NCI-H1092 treated with DMSO at 0.1 percent for 48 hours (cell line): ENCODE results near the gene SHB.
"Not testable (repeated sequence)": the region's sequence is repeated elsewhere in the genome, so short reads cannot be mapped to it uniquely, and the experiment has no call there.

Experiments
- DNase-seq: peaks from one replicate; lab custom pipeline; 2025; lab: John Stamatoyannopoulos, UW

Gene SHB

GRCh38 chr9:38063363-38063707, 5.7 kb downstream of the SHB start:
- no peak for DNase-seq

- no peak for DNase-seq
Observed at GRCh38 chr9:38062498-38063362, 6.3 kb downstream of the SHB start.

DNA sequence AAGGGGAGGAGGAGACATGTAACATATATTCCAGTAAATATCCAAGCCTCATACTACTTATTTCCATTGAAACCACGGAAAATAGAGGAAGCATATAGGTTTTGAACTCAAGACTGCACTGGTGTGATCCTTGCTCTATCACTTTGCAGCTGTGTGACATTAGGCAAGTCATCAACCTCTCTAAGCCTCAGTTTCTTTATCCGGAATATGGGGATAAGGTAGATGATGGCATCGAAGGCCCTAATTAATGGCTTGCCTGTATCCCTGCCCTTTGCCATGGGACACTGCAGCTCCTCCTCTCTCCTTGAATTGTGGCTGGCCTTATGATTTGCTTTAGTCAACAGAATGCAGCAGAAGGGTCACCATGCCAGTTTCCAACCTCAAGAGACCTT, 6.9 kb downstream of the SHB start:
- DNase-seq = no peak

DNA sequence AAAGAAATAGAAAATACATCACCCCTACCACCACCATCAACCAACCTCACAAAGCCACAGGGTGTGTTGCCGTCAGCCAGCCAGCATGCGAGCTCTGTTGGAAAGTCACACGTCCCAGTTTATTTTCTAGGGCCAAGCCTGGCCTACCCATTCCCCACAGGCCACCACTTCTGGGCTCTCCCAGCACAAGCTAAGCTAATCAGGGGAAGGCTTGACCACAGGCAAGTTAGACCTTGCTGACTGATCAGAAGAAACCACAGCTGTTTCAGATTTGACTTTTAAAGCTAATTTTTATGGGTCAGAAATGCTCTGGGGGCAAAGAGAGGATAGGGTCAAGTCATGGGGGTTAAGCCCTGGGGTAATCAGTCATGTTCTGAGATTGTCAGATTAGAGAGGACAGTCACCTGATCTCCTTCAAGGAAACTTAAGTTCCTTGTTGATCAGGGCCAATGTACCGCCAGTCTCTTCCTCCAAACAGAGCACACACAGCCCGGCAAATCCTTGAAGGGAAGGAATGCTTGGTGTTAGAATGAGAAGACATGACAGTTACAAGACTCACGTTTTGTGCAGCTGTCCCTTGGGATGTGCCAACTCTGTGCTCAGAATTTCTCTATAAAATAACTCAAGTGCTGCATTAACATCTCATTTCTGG, 7.6 kb downstream of the SHB start:
- DNase-seq = no peak

DNA sequence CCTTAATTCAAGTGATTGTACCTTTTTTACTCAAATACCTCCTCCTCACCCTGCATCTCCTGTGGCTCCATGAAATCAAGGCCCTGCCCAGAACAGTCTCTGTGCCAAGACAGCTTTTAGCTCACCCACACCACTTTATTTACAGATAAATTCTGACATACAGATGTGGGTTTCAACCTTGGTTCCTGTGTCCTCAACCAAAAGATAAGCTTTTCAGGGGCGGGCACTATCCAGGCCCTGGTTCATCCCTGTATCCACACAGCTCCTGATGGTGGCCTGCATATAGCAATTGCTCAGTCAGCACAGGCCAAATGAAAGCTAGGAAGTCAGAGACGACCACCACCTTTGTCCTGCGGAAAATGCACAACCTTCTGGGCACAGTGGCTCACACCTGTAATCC, 8.3 kb downstream of the SHB start:
- DNase-seq = no peak

DNA sequence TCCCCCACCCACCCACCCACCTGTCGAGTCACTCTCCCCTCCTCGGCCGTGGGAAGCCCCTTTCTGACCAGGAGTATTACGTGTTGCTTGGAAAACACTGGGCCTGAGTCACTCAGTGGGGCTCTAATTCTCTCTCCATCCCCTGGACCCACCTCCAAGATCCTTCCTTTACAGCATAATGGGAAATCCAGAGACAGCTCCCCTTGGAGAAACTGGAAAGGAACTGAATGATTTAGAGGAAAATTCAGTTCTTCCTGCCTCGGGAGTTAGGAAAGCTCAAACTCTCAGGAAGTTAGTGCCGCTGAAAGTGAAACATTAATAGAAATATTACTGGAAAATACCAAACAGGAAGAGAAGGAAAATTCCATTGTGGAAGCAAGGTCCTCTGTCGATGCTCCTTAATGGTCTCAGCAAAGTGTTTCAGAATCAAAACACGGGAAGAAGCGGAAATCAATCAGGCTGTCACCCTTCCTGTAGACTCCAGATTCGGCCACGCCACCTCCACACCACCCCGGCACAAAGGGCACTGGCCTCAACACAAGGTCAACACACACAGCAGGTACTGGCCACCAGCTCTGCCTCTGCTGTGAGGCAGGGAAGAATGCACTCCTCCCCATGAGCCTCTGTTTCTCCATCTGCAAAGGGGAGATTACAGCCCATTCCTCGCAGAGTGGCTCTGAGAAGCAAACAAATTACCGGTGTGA, 9.6 kb downstream of the SHB start:
- no peak for DNase-seq

DNA sequence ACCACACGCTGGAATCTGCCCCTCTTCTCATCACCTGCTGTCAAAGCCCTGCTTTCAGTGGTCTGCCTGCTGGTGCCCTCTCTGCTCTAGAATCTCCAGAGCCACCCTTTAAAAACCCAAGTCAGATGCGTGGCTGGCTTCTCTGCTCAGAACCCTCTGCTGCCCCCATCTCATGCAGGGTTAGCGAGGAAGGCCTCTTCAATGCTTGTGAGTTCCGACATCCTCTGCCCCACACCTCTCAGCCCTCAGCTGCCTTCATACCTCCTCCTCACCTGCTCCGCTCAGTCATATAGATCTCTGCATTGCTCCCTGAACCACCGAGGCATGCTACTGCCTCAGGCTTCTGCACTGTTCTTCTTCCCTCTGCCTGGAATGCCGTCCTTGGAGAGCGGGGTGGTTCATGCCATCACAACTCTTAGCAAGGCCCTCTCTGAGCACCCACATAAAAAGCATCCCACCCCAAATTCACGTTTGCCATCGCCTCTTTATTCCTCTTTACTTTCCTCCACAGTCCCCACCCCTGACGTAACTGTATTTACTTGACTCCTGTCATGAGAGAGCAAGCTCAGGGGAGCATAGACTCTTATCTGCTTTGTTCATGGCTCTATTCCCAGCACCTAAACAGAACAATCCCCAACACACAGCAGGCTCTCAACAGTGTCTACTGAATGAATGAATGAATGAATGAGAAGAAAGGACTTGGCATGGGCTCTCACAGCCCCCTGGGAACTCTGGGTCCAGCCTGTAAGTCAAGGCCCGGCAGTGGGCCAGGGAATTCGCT, 10.4 kb downstream of the SHB start:
- DNase-seq = no peak

DNA sequence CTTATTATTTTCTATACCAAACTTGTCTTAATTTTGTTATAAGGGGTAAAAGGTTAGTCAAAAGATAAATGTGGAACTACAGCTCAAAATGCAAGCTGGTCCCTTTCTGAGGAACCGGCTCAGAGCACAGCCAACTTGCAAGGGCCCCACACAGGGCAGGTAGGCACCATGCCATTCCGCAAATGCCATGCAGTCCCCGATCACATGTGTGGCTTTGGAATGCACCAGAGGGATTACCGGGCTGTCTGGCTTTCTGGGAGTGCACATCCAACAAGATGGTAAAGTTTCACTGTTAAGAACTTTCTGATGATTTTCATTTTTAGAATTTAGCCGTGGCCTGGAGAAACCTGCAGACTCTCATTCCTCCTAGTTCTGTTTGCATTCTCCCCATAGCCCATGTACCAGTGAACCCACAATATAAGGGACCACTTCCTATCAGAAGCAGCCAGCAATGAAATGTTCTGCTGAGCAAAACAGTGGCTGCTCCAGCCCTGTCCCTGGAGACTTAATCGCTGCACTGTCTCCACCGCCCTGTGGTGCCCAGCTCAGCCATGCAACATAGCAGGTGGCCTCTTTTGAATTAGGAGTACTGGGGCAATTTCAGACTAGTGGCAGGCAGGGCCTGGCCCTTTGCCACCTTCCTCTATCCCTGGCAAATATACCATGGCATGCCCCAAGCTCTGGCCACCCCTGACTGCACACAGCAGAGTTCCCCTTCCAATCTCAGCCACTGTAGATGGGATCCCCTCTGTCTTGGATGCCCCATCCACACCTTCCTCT, 11.4 kb downstream of the SHB start:
- peak; percentile 79 for DNase-seq

DNA sequence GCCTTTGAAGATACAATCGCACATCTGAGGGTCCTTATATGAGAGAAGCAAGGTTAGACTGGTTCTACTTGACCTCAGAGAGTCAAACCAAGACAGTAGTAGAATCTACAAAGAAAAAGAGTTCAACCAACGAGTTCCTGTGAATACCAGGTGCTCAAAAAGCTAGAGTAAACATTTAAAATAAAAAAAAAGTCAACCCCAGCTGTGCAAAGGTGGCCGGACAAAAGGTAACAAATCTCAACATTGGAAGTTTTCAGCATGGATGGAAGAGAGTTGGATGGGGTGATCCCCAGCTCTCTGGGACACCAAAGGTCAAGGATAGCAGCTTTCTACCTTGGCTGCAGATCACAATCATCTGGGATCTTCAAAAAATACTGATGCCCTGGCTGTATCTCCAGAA, 14.4 kb downstream of the SHB start:
- no peak for DNase-seq

- DNase-seq = no peak
Observed at GRCh38 chr9:38053697-38054461, 15.1 kb downstream of the SHB start.

- no peak for DNase-seq
Observed at GRCh38 chr9:38051780-38052546, 17.1 kb downstream of the SHB start.

- DNase-seq = no peak
Observed at GRCh38 chr9:38048316-38048969, 20.6 kb downstream of the SHB start.

DNA sequence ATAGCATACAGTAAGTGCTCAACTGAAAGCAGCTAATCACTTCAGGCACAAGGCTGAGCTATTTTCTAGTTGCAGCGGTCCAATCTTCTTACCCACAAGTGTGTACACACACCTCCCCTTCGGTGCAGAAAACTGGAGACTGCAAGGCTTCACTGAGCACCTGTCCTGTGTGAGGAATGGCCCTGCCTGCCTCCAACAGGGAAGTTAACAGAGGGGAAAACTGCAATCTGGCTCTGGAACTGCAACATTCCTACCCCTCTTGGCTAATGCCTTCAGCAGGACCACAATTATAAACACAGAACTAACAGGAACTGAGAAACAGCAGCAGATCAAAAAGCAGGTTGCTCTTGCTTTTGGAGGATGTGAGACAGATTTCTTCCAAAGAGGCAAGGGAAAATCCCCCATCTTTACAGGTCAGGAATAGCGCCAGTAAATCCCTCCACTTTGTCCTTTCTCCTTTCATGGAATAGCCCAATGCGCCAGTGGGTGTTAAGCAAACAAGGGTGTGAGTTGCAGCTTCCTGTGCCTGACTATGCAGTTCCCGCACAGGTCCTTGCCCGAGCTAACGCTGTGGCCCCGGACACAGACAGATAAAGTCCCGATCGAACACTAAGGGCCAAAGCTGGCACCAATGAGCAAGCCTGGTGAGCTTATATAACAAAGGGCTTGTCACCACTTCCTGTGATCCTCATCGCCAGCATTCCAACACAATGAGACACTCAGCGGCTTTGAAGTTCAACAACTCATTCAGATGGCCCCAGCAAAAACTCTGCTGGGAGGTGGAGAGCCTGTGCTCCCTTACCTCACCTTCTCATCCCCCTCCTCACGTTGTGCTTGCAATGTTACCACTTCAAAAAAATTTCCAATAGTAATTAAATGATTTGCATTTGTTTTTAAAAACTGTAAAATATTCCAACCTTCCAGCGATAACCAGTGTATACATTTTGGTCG, 21.5 kb downstream of the SHB start:
- no peak for DNase-seq

DNA sequence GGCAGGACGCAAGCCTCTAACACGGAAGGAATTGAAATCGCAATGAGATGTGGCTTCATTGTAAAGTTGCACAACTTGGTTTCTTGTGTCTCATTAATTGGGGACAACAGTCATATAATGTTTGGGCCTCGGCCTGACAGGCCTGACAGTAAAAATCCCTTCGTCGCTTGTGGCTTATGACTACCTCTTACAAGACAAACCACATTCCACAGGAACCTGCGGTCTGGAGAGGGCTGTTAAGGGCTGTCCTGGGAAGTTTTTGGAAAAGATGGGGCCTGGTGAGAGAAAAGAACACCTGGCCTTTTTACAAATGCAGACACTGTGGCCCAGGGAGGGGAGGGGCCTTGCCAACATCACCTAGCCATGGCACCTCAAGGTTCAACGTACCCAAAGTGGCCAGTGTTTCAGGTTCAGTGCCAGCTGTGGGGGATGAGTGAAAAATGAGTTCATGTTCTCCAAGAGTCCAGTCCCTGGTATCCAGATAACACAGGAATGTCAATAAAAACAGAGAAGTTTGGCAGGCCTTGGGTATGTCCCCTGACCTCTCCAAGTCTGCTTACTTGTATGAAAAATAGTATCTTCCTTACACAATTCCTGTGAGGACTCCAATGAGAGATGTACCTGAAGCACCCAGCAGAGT, 22.2 kb downstream of the SHB start:
- DNase-seq = no peak

GRCh38 chr9:38045939-38046338, 23.1 kb downstream of the SHB start:
- DNase-seq = not testable (repeated sequence)

DNA sequence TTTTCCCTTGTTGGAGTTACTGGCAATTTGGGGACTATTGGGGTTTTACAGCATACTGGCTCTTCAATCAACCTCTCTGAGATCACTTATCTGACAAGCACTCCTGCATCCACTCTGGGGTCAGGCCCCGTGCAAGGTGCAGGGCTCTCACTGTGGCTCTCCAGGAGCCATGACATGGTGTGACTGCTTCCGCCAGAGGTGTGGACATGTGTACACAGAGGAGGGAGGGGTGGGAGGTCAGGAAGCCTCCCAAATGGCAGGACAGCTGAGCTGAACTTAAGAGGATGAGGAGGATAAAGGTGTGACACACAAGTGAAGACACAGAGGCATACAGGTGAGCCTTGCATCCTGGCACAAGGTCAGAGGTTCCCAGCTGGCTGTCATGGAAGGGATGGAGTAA, 24.3 kb downstream of the SHB start:
- no peak for DNase-seq

DNA sequence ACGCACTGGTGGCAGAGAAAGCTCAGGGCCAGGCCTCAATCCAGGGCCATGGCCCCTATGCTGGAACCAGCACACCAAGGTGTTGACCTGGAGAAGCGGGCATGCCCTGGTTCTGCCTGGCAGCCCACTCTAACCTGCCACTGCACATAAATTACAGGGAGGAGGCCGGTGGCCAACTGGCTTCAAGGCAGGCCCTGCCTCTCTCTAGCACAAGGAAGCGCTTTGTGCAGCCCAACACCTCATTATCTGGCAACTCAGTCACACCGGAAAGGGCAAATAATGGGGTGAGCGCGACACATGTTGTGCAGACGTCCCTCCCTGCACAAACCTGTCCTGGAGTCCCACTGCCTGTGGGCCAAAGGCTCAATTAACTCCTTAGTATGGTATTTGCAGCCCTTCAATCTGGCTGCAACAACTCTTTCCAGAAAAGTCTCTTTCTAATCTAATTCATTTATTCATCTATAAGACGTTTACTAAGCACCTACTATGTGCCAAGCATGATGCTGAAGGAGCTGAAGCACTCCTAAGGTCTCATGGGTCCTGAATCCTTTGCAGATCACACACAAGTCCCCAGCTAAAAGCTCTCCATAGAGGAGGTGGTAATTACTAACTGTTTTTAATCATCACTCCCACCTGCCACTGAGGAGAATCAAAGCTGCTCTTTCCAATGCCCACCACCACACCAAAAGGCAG, 24.9 kb downstream of the SHB start:
- no peak for DNase-seq
